HG03342 (cell line): Measurements from ENCODE around the gene ACACA.

ENCODE experiments used
- ATAC-seq: cut with Tn5 transposase; IDR thresholded peaks from one replicate; pipeline ENCODE4 v1.9.1; 2021; ENCODE audit warnings: mild to moderate bottlenecking, moderate library complexity; ENCODE audit not compliant: unreplicated experiment

ACACA gene

DNA sequence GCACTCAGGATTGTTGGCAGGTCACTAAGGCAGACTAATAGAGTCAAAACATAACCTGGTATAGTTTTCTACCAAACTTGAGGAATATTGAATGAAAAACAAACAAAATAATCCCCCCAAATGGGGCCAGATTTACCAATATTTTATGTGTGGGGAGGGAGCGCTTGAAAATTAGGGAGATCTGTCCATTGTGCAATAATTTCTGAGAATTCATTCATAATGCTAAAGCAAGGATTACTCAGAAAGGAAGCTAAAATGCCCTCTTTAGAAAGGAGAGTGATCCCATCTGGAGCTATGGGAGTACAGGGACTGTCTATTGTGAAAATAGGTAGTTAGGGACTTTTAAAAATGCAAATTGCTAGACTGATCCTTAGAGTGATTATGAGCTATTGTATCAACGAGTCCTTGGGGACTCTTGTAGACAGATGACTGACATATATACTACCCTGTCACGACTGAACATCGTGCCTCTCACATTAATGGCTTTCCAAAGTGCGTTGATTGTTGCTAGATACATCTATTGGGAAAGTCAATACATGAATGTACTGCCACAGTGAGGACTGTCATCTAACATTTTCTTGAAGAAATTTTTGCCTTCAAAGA is 264.2 kb downstream of the ACACA start:
- no peak for ATAC-seq

- no peak for ATAC-seq
Measured at GRCh38 chr17:37138571-37139120, 268.0 kb downstream of the ACACA start.

DNA sequence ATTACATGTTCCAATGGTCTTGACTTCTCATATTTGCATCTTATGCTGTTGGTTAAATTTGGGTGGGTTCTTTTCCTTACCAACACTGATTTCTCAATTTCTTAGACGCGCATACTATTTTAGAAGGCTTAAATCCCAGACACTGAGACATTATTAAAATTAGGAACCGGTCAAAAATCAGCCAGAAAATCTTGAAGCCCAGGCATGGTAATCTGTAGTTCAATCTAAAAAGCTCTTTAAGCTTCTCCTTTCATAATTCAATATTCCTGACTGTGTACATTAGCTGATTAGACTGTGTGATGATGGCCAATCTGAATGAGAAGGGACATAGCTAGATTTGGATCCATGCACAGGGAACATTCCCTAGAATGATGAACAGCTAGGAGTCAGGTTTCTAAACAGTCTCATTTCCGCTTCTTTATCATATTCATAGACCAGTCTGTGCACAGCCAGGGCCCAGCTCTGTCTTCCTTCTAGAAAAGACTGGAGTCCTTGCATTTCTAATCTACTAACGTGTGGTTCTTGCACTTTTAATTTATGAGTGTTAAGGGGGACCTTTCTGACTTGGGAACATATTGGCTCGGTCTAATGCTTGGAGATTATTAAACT is 268.6 kb downstream of the ACACA start:
- ATAC-seq: no peak

GRCh38 chr17:37137070-37137610 is 269.5 kb downstream of the ACACA start:
- no peak for ATAC-seq

GRCh38 chr17:37135576-37135975 is 271.1 kb downstream of the ACACA start:
- no peak for ATAC-seq

DNA sequence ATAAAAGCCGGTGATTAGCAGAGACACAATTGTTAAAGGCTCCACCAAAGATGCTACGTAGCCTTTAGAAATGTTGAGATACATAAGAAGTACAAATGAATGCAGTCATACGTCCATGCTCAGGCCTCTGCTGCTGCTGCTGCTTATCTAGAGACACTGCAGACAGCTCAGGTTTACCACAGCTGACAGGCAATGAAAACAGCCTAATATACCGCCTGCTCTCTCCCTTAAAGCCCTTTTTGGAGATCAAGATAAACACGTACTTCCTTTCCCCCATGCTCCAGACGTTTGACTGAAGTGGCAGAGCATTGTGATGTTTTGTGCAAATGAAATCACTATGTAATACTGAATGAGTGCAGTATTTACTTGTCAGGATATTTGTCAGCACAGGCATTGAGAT is 272.6 kb downstream of the ACACA start:
- ATAC-seq: no peak

DNA sequence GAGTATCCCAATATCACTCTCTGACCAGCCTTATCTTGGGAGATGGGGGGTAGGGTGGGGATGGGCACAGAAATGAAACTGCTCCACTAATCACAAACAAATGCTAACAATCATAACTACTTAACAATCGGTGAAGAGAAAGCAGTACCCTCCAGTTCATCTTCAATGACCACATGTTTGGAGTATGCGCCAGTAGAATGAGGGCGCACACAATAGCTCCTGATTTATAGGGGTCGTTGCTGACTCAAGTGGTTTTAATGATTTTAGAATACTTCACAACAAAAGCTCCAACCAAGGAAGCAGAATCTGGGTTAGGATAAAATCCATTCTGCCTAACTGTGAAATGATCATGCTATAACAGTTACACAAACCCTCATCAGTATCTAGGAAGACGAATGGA is 273.5 kb downstream of the ACACA start:
- ATAC-seq: no peak

- ATAC-seq: no peak
Measured at GRCh38 chr17:37131669-37132611, 274.7 kb downstream of the ACACA start.

GRCh38 chr17:37130984-37131446 is 275.6 kb downstream of the ACACA start:
- no peak for ATAC-seq

DNA sequence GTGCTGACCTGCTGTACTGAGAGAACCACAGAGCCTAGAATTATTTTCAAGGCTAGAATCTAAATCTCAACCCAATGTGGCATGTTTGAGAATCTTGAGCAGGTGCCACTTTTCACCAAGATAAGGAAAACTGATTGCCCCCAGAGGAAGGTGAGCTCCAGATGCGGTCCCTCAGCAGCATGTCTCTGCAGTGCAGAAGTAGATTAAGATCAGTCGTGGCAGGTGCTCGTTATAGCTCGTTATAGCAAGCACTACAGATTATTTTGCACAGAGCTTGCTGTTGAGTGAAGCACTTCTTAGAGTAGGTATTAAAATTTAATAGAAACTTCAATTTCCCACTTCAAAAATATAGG is 281.8 kb downstream of the ACACA start:
- ATAC-seq: no peak

GRCh38 chr17:37123941-37124820 is 282.5 kb downstream of the ACACA start:
- no peak for ATAC-seq

GRCh38 chr17:37123386-37123785 is 283.2 kb downstream of the ACACA start:
- no peak for ATAC-seq

- no peak for ATAC-seq
Measured at GRCh38 chr17:37121616-37122015, 285.0 kb downstream of the ACACA start.

- no peak for ATAC-seq
Measured at GRCh38 chr17:37118366-37119137, 288.1 kb downstream of the ACACA start.

DNA sequence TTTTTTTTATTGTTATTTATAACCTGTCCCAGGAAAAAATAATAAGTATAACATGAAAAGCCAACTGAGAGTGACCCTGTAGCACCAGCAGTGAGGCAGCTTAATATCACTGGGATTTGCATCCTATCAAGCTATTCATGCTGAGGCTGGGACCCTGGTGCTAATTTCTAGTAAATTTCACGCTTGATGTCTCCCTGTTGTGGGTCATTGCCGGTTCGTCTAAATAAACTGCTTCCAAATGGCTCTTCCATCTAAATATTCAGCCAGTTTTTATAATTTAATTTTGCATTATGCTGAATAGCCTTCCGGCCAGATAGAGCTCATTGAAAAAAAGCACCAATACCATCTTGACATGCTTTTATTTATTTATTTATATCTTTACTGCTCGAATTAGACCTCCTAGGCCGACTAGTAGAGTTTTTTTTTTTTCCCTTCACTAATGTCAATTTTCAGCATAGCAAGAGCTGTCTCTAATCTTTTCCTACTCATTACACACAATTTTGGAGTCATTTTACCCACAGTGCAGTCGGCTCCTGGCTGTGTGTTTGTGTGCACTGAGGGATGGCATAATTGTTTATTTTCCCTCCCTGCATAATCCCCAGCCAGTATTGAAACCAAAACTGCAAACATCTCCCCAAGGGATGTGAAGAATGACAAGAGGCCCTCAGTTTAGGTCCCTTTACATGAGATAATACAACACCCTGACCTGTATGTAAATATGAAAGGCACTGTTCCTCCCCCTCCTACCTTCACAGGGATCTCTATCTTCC is 289.1 kb downstream of the ACACA start:
- no peak for ATAC-seq

DNA sequence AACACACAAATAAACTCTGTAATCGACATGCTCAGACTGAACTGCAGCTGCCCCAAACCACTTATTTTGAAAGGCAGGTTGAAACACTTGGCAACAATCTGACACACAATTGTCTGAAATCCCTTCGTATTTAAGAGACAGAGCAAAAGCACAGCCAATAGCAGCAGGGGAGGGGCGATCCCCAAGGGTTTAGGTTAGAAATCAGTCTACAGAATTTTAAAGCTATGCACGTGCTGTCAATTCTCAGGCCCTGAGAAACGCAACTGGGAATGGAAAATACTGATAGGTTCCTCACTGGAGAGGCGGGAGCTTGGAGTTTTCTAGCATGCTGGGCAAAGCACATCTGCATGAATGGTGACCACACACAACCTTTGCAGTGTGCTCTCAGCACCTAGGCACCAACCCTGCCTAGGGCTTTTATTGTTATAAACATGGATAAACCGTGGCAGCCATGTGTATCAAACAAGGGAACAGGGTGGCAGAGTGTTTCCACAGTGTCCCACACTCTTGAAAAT is 289.9 kb downstream of the ACACA start:
- no peak for ATAC-seq

- ATAC-seq: no peak
Measured at GRCh38 chr17:37111329-37111728, 295.3 kb downstream of the ACACA start.

- no peak for ATAC-seq
Measured at GRCh38 chr17:37110746-37111145, 295.9 kb downstream of the ACACA start.
